T1000 (cell line): Measurements from ENCODE around the gene FLNC.

Experiments used
- DNase-seq: peaks from one replicate; lab custom pipeline; 2025; ENCODE audit warnings: mixed read lengths; lab: John Stamatoyannopoulos, UW

Gene FLNC

DNA sequence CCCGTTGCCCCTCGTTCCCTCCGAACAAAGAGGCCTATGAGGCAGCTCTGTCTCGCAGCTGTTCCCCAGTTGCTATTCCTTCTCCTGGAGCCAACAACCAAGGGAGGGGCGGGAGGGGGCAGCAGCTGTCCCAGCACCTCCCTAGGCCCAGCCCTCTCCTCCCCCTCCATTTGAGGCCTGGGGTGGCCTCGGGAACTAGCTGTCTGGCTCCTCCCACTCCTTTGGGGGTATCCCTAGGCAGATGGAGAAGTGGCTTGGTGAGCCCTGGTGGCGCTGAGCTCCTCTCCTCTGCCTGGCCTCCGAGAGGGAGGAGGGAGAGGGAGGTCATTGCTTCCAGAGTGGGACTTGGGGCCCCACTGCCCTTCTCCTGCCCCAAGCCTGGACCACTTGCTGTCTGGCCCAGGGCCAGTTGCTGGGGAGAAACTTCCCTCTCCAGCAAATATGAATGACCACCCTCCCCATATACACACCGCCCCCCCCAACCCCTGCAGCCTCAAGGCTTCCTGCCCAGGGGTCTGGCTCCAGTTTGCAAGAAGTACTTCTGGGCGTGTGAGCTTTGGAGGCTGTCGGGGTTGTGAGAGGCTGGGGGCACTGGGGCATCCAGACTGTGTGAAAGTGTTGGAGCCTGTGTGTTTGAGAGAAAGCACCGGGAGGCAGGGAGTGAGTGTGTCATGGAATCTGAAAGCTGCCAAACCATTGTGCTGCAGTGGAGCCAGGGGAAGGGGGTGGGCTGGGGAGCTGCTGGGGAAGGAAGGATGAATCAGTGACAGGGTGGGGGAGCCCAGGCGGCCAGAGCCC is 3.1 kb downstream of the FLNC start:
- DNase-seq: no peak

DNA sequence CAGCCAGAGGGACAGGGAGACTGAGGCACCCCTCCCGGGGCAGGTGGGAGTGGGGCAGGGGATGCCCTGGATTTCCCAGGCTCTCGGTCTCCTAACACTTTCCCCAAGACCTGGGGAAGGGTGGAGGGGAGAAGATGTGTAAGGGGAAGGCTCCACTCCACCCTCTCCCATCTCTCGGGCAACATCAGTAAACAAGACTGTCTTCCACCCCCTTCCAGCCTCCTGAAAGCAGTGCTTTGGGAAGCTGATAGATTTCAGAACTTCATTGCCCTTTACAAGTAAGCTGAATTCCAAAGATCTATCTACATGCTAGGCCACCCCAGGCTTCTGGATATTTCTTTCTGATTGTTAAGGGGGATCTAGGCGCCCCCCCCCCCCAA is 3.7 kb downstream of the FLNC start:
- no peak for DNase-seq

DNA sequence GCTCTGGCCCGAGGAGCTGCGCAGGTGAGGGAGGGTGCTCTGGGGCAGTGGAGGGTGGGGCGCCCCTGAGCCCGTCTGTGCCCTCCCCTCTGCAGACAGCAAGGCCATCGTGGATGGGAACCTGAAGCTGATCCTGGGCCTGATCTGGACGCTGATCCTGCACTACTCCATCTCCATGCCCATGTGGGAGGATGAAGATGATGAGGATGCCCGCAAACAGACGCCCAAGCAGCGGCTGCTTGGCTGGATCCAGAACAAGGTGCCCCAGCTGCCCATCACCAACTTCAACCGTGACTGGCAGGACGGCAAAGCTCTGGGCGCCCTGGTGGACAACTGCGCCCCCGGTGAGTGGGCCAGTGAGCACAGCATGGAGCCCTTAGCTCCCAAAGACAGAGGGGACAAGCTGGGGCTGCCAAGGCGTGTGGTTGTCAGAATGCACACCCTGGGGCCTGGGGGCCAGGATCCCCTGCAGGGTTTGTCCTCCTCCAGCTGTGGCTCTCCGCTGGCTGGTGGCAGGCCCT is 5.1 kb downstream of the FLNC start:
- no peak for DNase-seq

DNA sequence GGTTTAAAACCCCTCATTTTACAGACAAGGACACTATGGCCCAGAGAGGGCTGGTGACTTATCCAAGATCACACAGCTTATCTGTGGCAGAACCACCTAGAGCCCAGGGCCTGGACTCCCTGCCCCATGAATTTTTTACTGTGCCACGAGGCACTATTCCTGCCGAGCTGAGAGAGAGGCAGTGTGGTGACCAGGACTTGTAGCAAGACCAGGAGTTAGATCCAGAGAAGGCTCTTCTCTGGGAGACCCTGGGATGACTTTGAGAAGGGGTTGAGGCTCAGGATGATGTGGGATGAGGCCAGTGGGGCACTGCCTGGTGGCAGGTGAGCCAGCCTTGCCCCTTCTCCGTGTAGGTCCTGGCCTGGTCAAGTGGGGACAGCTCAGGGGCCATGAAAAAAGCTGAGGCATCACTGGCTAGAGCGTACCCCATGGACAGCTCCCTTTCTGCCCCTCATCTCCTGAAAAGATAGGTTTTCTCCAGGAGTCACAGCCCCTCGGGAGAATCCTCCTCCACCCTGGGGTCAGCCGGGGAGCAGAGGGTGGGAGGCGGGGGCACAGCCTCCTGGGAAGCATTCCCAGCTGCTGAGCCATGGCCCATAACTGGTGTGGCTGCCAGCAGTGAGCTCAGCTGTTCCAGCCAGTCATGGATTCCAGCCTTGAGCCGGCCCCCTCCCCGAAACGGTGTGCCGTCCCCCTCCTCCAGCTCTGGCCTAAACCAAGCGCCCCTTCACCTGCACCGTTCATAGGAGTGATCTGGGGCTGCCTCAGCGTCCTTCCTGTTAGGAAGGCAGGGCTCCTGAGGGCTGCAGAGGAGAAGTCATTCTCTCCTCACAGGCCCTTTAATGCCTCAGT is 5.8 kb downstream of the FLNC start:
- no peak for DNase-seq

DNA sequence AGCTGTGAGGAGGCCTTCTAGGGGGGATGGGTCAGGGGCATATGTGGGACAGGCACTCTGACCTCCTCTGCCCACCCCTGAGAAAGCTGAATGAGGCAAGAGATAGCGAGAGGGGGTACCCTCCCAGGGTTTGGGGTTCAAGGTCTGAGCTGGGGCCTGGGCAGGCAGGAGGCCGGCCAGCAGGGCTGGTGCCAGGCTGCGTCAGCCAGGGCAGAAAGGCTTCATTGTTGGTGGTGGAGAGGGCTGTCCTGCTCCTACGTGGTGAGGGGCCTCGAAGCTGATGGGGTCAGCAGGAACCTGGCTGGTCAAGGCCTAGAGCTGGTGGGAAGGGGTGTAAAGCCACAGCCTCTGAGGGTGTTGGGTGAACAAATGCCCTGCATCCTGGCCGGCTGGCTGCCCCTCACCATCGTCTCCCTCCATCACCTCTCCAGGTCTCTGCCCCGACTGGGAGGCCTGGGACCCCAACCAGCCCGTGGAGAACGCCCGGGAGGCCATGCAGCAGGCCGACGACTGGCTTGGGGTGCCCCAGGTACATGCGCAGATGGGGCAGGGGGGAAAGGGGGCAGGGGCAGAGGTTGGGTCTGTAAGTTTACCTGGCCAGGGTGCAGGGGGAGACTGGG is 6.6 kb downstream of the FLNC start:
- no peak for DNase-seq

DNA sequence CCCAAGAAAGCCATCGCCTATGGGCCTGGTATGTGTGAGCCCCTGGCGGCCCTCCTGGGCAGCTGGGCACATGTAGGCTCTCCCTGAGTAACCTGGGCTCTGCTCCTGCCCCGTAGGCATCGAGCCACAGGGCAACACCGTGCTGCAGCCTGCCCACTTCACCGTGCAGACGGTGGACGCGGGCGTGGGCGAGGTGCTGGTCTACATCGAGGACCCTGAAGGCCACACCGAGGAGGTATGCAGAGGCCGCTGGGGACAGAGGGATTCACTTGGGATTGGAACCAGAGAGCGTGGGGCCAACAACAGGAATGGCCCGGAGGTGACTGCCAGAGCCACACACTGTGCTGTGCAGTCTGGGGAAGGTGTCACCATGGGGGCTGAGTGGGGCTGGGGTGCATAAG is 7.3 kb downstream of the FLNC start:
- DNase-seq: no peak

DNA sequence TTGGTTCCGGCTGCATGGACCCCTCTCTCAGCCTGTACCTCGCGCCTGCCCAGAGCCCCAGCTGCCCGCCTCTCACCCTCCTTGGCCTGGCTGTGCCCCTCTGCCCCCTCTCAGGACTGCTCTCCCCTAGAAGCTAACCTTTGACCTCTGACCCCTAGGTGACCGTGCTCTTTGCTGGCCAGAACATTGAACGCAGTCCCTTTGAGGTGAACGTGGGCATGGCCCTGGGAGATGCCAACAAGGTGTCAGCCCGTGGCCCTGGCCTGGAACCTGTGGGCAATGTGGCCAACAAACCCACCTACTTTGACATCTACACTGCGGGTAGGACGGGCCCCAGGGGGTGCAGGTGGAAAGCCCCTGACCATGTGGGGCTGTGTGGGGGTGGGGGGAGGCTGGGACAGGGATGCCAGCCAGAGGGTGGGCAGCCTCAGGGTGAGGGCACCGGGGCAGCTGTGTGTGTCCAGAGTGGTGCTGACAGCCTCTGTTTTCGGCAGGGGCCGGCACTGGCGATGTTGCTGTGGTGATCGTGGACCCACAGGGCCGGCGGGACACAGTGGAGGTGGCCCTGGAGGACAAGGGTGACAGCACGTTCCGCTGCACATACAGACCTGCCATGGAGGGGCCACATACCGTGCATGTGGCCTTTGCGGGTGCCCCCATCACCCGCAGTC is 8.0 kb downstream of the FLNC start:
- no peak for DNase-seq

DNA sequence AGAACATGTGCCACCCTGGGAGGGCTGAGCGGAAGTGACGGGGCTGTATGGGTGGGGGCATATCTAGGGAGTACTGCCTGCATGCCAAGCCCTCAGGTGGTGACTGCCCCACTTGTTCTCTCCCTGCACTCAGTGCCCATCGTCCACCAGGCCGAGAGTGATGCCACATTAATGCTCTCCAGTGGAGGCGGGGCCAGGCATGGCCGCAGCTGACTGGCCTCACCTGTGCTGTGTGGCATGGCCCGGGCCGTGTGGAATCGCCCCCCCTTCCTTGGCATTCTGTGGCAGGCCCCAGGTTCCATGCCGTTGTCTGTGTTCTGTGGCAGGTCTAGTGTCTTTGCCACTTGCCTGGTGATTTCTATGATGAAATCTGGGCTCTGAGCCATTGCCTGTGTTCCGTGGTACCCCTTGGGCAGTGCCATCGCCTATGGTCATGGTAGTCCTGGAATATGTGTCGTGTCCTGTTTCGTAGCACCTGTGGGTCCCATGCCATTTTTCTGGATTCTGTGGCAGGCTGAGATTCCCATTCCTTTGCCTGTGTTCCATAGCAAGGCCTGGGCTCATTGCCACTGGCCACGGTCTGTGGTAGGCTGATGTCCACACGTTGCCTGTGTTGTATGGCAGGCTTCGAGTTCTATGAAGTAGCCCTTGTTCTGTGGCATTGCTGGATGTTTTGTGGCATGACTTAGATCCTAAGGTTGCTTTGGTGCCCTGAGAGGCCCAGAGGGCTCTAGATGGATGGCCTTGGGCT is 8.9 kb downstream of the FLNC start:
- DNase-seq: no peak

DNA sequence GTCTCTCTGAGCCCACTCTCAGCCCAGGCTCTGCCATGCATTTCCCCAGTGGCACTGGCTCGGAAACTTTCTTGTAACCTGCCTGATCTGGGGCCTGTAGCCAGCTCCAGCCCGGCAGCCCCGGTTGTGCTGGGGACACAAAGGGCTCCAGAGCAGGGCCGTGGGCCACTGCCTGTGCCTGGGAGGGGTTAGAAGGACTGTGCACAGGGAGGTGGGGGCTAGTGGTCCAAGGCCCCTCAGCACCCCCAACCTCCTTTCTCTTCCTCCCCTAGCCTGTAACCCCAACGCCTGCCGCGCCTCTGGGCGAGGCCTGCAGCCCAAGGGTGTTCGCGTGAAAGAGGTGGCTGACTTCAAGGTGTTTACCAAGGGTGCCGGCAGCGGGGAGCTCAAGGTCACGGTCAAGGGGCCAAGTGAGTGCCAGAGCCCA is 9.6 kb downstream of the FLNC start:
- DNase-seq: no peak

DNA sequence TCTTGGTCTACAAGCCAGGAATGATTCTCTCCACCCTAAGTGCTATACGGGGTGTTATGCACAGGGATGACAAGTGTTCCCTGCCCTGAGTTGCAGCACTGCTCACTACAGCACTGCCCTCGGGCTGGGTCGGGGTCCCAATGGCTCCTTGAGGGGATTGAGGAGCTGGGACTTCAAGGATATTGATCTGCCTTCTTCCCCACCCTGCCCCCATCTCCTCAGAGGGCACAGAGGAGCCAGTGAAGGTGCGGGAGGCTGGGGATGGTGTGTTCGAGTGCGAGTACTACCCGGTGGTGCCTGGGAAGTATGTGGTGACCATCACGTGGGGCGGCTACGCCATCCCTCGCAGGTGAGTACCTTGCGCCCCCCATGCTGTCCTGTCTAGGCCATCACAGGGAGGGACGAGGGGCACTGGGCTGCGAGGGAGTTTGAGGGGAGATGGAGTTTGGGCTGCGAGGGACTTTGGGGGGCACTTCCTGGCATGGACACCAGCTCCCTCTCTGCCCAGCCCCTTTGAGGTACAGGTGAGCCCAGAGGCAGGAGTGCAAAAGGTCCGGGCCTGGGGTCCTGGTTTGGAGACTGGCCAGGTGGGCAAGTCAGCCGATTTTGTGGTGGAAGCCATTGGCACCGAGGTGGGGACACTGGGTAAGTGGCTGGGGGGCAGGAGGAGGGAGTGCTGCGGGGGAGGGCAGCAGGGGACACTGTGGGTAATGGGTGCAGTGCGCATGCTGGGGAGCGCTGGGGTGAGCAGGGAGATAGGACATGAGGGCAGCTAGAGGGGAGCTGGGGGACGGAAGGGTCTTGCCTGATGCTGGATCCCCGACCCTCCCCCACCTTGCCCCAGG is 10.3 kb downstream of the FLNC start:
- no peak for DNase-seq

DNA sequence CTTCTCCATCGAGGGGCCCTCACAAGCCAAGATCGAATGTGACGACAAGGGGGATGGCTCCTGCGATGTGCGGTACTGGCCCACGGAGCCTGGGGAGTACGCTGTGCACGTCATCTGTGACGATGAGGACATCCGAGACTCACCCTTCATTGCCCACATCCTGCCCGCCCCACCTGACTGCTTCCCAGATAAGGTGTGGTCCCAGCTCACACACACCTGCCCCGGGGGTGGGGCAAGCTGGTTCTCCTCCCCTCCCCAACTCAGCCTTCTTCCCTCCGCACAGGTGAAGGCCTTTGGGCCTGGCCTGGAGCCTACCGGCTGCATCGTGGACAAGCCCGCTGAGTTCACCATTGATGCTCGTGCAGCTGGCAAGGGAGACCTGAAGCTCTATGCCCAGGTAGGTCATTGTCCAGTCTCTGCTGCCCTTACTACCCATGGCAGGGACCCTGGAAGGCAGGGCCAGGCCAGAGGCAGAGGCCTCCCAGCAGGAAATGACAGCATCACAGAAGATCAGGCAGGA is 11.0 kb downstream of the FLNC start:
- DNase-seq: no peak

DNA sequence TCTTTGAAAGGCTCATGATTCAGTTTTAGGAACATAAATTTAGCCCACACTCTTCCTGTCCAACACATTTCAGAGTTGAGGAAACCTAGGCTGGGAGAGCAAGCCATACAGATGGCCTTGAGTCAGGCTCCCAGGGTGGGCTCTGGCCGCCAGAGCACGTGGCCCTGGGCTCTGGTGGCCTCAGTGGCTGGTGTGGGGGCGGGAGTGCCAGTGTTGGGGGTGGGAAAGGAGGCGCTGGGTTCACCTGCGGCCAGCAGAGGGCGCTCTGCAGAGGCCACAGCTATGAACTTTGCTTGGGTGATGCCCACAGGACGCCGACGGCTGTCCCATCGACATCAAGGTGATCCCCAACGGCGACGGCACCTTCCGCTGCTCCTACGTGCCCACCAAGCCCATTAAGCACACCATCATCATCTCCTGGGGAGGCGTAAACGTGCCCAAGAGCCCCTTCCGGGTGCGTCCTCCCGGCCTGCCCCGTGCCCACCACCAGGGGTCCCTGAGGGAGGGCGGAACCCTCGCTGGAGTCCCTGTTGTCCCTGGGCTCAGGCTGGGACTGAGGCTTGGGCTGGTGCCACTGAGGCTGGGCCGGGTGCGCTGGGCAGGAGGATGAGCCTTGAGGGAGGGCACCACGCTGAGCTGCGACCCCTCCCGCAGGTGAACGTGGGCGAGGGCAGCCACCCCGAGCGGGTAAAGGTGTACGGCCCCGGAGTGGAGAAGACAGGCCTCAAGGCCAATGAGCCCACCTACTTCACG is 11.9 kb downstream of the FLNC start:
- DNase-seq: no peak

DNA sequence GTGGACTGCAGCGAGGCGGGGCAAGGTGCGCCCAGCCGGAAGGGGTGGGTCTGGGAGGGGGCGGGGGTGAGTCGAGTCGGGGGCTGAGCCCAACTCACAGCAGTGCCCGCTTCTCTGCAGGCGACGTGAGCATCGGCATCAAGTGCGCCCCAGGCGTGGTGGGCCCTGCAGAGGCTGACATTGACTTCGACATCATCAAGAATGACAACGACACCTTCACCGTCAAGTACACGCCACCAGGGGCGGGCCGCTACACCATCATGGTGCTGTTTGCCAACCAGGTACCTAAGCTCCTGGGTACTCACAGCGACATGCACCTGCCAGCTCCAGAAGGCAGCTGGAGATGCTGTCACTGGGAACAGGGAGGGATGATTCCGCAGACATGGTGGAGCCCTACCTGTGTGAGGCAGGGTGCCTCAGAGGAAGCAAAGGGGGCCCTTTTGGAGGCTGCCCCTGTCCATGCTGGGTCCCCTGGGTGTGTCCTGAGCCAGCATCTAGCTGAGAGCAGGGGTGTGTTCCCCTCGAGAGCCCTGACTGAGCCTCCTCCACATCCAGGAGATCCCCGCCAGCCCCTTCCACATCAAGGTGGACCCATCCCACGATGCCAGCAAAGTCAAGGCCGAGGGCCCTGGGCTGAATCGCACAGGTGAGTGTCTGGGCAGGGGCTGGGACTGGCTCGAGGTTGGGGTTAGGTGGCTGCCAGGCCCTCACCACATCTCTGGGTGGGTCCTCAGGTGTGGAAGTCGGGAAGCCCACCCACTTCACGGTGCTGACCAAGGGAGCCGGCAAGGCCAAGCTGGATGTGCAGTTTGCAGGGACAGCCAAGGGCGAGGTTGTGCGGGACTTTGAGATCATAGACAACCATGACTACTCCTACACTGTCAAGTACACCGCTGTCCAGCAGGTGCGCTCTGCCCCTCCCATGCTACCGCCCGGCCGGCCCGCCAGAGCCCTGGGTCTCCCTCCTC is 12.8 kb downstream of the FLNC start:
- DNase-seq: no peak

DNA sequence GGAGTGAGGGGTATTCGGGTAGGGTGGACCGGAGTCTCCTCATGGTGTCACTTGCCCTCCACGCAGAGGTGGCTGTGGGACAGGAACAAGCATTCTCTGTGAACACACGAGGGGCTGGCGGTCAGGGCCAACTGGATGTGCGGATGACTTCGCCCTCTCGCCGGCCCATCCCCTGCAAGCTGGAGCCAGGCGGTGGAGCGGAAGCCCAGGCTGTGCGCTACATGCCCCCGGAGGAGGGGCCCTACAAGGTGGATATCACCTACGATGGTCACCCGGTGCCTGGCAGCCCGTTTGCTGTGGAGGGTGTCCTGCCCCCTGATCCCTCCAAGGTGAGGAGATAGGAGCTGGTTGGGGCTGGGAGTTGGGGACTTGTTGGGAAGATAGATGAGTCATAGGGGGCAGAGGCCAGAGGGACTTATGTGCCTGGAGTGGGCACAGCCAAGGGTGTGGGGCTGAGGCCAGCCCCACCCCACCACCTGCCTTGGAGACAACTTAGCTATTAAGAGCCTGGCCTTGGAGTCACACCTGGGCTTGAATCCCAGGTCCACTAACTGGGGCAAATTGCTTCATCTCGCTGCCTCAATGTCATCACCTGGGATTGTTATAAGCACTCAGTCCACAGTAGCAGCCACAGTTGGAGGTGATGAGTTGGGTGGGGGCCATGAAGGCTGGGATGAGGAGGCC is 13.9 kb downstream of the FLNC start:
- no peak for DNase-seq

DNA sequence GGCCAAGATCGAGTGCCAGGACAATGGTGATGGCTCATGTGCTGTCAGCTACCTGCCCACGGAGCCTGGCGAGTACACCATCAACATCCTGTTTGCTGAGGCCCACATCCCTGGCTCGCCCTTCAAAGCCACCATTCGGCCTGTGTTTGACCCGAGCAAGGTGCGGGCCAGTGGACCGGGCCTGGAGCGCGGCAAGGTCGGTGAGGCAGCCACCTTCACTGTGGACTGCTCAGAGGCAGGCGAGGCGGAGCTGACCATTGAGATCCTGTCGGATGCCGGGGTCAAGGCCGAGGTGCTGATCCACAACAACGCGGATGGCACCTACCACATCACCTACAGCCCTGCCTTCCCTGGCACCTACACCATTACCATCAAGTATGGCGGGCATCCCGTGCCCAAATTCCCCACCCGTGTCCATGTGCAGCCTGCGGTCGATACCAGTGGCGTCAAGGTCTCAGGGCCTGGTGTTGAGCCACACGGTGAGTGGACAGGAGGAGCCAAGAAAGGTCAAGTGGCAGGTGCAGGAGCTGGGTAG is 14.6 kb downstream of the FLNC start:
- DNase-seq: no peak

DNA sequence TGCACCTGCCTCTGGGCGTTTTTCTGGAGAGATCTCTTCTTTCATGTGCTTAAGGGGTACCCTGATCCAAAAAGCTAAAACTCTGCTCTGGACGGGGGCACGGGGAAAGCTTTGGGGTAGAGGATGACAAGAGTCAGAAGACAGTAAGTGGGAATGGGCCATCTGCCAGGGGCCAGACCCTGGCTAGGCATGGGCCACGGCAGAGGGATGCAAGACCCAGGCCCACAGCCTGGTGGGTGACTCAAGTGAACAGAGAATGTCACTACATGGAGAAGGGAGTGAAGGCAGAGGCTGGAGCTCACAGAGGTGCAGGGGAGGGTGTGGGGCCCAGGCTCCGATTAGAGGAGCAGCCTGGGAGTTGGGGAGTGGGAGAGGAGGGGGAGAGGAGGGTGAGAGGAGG is 15.3 kb downstream of the FLNC start:
- no peak for DNase-seq

DNA sequence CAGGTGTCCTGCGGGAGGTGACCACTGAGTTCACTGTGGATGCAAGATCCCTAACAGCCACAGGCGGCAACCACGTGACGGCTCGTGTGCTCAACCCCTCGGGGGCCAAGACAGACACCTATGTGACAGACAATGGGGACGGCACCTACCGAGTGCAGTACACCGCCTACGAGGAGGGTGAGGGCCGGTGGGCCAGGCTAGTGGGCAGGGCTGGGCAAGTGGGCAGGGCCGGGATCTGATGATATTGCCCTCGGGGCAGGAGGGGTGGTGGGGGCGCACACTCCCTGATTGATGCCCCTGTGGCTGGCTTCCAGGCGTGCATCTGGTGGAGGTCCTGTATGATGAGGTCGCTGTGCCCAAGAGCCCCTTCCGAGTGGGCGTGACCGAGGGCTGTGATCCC is 15.8 kb downstream of the FLNC start:
- DNase-seq: no peak
